KBM-7 (cell line): Measurements from ENCODE around the gene PAIP2.
"Not testable (repeated sequence)": the region's sequence is repeated elsewhere in the genome, so short reads cannot be mapped to it uniquely, and the experiment has no call there.

ENCODE experiments used
- DNase-seq: peaks from one replicate; pipeline ENCODE4 v3.0.0-alpha.2; 2015
- in situ Hi-C: fragments of 300-500 bp; cut with MboI; formaldehyde crosslinking; loops from 2 replicates; pipeline ENCODE4 v1.14.3; 2020; ENCODE audit warnings: low sequenced_read_pairs, low pct_unique_long_range_greater_than_20kb, mixed read lengths

Gene PAIP2

DNA sequence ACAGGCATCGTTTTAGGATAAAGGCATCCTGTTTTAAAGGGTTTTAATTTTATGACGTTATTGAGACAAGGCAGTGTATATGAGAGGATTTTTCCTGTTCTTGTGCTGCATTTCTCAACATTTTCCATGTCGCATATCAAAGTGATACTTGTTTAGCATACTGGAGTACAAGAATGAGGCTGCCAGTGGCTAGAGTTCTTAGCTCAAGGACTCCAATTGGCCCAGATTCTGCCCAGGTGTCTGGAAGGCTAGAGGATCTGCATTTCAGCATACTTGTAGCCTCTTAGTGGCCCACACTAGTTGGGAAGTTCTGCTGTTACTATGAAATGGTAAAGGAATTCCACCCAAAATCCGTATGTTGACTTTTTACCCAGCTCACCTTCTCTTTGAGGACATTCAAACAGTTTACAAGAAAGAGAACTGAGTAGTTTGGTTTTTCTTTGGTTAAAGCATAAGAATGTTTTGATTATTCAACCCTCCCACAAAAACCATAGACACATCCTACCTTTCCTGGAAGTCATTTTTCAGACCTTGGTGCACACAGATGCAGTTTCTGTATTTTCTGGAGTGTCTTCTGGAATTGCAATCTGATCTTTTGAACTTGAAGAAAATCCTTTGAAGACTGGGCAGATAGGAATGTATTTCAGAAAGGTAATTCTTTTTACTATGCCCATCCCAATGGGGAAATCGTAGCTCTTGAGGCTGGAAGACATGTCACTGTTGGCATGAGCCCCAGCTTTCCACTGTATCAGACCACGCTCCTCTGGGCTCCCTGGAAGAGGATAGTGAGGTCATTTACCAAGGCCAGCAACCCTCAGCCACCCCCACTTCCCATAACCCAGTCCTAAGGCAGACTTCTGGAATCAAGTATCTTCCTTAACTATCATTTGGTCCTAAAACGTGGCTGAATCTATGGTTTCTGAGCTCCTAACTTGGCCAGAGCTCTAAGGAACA is 30.1 kb downstream of the PAIP2 start:
- no peak for DNase-seq
- in situ Hi-C loops = no loop called here

DNA sequence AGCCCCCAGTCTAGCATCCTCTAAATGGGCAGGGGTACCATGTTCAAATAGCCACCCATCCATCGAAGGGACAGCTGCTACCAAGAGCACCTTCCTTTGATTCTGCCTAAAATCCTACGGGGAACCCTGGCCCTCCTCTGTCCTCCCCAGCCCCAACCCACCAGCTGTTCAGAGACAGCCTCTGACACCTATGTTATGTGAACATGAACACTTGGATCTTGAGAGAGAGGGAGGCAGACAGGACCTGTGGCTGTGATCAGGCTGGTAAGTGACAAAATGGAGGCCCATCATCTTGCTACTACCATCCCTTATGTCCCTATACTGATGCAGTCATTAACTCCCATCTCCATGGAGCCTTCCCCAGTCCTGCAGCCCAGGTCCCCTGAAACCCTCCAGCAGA is 33.3 kb downstream of the PAIP2 start:
- DNase-seq = no peak
- in situ Hi-C loops = no loop called here

DNA sequence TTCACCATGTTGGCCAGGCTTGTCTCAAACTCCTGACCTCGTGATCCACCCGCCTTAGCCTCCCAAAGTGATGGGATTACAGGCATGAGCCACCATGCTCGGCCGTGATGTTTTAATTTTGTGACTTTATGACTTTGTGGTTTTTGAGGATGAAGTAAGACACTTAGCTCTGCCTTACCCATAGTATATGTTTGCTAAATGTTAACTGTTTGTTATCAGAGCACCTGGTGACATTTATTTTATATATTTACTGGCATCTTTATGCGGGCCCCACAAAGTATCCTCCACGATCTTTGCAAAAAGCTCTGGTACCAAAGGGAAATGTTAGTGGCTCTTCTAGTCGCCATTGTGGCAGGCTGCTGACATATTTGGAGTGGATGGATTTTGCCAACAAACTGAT is 34.7 kb downstream of the PAIP2 start:
- no peak for DNase-seq

DNA sequence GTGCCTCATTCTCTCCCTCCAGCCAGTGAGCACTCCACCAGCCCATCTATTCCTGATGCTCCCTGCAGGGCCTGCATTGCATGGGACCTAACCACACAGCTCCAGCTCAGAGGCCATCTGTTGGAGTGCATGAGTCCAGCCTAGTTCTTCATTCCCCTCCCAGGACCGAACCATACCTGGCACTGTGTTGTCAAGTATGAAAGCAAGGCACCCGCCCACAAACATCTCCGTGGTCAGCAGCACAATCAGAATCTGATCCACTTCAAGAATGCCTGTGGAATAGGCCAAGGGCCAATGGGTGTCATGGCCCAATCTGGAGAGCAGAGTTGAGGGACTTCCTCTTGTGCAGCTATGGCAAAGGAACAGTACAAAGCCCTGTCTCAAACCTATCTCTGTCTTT is 35.6 kb downstream of the PAIP2 start:
- in situ Hi-C loops = no loop called here
- no peak for DNase-seq

More for the DNA sequence above, 34.7 kb downstream of the PAIP2 start:
- in situ Hi-C loops = no loop called here

DNA sequence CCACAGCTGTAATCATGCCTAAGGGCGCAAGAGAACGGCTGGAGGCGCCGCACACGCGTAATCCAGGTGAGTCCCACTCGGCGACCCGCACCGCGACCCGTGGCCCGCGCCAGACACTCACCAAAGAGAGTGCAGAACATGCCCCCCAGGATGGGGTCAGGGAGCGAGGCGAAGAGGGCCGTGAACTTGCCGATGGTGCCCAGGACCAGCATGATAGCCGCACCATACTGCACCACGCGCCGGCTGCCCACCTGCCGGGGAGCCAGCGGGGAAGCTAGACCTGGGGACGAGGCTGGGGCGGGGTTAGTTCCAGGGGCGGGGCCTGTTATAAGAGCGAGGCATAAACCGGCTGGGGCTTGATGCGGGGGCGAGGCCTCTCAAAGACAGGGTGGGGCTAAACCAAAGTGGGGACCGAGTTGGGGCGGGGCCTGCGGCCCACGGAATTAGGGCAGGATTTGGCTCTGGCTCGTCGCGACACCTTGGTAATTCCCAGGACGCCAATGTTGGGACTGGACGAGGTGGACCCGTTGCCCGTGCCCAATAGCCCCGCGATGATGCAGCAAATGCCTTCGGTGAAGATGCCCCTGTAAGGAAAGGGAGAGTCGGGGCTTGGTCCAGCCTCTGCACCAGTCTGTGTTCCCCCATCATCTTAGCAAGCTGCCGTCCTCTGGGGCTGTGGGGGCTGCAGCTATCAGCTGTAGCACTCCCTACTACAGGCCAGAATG is 36.6 kb downstream of the PAIP2 start:
- no peak for DNase-seq
- in situ Hi-C loops = no loop called here

DNA sequence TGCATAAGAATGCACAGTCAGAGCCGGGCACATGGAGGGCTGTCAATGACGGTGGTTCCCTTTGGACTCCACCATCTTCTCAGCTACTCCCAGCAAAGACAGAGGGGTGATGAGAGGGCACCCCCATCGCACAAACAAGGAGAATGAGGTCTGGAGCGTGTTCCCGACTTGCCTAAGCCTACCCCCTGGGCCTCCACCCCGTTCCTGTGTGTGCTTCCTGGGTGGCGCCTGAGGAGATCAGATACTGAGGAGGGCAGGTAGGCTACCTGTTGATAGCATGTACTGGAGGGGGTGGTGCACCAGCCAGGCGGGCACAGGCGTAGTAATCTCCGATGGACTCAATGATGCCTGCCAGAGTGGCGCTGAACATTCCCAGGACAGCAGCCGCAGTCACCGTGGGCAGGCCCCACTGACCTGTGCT is 37.3 kb downstream of the PAIP2 start:
- no peak for DNase-seq
- in situ Hi-C loops = no loop called here

DNA sequence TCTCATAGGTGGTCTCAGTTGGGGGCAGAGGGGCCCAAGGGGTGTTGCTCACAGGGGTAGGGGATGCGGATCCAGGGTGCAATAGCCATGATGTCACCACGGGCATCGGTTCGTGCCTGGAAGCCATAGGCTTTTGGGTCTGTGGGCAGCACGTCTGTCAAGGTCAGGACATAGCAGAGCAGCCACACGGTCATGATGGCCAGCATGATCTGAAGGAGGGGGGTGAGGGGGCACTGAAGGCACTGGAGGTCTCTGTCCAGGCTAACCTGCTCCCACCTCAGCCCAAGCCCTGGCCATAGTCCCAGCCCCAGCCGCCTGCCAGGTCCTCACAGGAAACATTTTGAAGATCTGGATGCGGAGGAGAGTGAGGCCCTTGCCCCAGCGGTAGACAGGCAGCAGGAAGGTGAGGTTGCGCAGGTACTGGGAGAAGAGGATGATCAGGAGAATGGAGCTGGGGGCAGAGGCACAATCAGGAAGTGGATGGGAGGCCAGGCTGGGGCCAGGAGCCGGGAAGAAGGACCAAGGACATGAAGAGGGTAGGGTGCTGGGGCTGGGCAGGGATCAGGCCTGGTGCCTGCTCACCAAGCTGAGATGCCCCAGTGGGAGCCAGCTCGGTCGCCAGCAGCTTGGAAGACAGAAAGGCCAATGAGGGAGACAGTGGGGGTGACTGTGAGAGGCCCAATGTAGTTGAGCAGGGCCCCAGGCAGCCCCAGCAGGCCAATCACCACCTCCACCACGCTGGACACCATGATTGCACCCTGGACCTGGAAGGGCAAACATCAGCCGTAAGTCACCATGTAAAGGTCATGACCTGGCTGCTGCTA is 38.2 kb downstream of the PAIP2 start:
- in situ Hi-C loops = no loop called here
- DNase-seq = no peak

DNA sequence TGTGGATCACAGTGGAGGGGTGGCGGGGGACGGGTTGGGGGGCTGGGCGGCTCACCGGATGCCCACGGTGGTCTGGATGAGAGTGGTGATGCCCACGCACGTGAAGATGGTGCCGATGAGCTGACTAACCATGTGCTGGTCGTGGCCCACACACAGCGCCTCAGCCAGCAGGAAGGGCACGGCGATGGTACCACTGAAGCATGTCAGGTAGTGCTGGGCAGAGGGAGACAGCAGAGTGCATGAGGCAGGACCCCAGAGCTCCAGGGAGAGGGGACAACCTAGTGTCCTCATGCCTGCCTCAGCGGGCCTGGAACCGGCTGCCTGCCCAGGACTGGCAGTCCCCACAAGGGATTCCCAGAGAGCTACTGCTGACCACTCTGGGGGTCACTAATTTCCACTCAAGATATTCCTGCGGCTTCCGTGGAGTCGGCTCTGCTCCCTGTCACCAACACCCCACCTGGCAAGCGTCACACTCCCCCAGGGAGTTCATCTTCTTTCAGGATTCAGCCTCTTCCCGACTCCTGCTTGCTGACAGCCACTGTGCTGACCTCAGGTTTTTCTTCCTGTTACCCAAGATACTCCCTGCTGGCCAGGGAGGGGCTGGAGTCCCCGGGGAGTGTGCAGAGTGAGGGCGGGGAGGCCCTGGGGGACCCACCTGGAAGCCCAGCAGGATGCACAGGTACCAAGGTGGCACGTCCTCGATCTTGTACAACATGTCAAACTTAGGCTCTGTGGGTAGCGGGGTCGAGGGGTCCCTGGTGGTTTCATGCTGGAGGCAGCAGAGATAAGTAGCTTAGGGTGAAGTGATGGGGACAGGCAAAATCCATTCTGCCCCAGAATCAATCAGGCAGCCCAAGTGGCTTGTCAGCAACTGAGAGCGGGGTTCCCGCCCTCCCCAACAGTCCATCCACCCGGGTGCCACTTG is 40.4 kb downstream of the PAIP2 start:
- in situ Hi-C loops = no loop called here
- DNase-seq = no peak

DNA sequence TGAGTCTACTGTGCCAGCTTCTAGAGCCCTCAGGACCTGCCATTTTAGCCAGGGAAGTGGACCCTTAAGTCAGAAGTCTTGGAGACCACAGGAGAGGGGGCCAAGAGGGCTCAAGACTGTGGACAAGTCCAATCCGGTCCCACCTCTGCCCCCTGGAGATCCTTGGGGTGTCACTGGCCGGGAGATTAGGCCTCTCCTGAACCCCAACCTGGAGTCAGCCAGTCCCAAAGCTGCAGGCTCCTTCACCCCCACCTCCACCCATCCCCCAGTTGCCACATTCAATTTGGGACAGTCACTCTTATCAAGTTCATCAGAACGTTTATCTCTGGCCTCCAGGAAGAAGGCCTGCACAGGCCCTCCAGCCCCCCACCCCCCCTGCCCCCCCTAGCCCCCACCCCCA is 41.2 kb downstream of the PAIP2 start:
- in situ Hi-C loops = no loop called here
- DNase-seq = no peak

DNA sequence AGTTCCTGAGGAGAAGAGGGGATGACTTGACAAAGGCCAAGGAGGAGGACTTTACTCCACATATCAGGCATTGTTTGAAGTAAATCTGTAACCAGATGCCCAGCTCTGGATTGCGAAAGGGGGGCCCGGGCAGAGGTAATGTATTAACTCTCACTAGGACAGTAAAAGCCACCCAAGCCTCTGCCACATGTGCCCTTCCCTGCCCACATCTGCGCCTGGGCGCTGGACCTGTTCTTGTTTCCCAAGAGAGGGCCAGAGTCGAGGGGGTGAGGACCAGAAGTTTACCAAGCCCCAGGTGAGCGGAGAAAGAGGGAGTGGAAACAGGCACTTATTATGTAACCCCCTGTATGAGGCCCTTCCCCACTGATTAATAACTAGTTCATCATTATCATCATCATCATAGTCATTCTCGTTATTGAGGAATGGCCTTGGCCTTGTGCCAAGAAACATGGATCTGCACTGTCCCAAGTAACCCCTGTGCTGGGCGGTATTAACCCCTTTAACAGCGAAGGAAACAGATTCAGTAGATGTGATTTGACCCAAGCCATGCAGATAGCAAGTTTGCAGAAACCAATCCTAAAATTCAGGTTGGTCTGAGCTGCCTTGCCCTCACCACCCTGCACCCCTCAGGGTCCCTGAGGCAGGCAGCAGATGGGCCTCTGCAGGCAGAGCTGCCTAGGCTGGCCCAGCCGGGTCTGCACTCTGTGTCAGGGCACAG is 41.8 kb downstream of the PAIP2 start, which contains the start of gene SLC23A1:
TSS of gene SLC23A1 (minus strand) at position 23 of the 718 bp plus-strand sequence. CDS start 44 bp downstream, outside the sequence.
- in situ Hi-C loops = no loop called here
- no peak for DNase-seq

DNA sequence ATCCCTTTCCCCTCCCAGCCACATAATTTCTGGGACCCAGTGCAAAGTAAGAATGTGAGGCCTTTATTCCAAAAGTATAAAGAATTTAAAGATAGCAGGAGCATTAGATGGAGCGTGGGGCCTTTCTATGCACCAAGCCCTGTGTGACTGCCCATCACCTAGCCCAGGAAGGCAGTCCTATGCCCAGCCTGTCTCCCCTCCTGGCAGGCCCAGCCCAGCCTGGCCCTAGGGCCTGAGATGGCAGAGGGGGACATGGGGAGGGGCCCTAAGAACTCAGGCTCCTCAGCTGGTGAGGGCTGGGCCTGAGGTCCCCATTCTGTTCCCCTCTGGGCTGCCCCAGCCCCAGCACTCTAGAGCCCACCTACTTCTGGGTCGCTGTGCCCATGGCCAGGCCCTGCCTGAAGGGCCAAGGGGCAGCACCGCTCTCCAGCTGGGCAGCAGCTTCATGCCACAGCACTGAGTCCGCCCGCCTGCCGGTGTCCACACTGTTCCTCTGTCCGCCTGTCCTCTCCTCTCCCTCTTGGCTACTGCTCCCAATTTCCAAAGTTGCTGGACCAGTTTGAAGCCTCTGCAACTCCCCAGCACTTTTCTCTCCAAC is 42.4 kb downstream of the PAIP2 start:
- in situ Hi-C loops = no loop called here
- DNase-seq = no peak

DNA sequence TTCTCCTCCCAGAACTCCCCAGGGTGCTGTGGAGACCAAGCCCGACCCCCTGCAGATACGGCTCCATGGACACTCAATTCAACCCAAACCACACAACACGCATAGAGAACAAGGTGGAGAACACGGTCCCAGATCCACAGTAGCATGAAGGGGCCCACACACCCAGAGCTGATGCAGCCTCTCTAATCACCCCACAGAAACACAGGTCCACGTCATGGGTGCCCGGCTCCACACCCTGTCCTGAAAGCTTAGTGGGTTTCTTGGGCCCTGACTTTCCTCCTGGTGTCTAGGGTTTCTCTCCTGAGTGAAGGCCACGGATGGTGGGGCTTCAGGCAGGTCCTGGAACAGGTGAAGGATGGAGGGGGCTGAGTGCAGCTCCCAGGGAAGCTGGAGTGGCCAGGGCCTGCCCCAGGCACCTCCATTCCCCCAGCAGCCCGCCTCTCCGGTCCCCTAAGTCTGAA is 43.0 kb downstream of the PAIP2 start:
- in situ Hi-C loops = no loop called here
- no peak for DNase-seq

DNA sequence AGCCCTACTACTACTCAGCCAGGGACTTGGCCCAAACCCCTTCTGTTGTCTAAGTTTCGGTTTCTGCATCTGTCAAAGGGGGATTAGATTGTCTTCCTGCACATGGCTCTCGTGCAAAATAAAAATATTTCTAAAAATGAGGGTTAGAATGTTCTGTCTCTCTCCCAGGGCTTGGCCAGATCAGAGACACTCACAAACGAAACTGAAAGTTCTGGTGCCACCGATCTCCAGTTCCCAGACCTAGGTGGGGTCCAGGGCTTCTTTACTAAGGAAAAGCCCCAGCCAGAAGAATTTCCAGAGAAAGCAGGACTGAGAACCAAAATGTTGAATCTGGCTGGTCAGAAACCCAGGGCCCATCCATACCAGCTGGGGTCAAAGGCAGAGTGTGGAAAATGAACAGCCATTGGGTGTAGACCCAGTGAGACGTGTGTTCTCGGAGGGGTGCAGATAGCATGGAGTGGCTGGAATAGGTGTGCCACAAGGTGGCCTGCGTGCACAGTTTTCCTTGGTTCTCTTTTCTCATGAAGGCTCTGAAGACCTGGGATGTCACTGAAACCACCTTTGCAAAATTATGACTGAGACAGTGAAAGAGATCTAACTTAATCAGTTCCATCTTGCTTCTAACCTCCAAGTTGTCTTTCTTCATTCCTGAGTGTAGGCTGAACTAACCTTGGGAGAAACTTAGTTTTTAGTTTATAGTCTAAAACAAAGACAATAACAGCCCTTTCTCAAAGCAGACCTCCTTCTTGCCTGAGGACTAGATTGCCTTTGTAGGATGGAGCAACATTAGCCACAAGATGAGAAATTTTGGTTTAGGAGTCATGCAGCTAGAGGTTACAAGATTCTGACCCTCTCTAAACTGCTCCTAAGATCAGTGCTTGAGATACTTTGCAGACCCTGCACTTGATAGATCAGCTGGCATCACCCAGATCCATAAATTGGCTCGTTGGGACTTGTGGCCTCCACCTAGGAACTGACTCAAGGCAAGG is 43.7 kb downstream of the PAIP2 start:
- in situ Hi-C loops = no loop called here
- peak; percentile 29 for DNase-seq

DNA sequence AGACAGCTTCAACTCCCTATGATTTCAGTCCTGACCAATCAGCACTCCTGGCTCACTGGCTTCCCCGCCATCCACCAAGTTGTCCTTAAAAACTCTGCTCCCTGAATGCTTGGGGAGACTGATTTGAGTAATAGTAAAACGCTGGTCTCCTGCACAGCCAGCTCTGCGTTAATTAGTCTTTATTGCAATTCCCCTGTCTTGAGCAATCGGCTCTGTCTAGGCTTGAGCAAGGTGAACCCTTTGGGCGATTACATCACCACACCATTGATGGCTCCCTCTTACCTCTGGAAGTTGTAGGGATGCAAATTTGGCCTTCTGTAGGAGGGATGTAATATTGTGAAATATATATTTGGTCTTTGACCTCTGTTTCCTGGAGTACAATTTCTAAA is 44.4 kb downstream of the PAIP2 start:
- in situ Hi-C loops = no loop called here
- no peak for DNase-seq

DNA sequence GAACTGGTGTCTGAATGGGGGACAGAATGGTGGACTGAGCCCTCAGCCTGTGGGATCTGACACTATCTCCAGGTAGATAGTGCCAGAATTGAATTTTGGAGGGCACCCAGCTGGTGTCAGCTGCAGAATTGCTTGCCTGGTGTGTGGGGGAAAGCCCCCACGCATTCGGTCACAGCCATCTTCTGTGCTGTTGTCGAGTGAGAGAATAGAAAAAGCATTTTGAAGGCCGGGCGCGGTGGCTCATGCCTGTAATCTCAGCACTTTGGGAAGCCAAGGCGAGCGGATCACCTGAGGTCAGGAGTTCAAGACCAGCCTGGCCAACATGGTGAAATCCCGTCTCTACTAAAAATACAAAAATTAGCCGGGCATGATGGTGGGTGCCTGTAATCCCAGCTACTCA is 45.3 kb downstream of the PAIP2 start:
- in situ Hi-C loops, DNase-seq: not testable (repeated sequence)

DNA sequence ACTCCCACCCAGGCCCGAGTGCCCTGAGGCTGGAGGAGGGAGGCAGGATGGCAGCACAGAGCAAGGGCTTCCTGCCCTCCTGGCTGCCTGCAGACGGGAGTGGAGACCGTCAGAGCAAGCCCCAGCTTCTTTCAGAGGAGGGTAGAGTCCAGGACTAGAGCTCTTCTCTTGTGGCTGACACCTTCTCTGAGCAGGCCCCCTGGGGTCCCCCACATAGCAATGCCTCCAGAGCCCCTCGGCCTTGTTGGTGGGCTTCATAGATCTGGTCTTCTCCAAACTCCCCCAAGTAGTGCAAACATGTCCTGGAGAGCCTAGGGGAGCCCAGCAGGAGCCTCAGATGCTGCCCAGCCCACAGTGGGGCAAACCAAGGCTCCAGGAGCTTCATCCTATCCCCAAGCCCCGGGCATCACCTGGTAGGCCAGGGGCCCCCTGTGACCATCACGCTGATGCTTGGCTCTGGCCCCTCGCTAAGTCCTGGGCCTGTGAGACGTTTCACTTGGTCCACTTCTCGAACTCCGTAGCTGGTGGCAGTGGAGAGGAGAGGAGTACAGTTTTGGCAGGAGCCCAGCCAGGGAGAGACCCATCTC is 46.0 kb downstream of the PAIP2 start:
- peak; percentile 24 for DNase-seq
- in situ Hi-C loops = no loop called here
